HG03135 (cell line): Measurements from ENCODE around the gene TMEM132D.
"Not testable (repeated sequence)": the region's sequence is repeated elsewhere in the genome, so short reads cannot be mapped to it uniquely, and the experiment has no call there.

Experiments
- ATAC-seq: cut with Tn5 transposase; IDR thresholded peaks from one replicate; pipeline ENCODE4 v1.9.1; 2021; ENCODE audit warnings: mild to moderate bottlenecking, moderate library complexity; ENCODE audit not compliant: unreplicated experiment

Gene TMEM132D

DNA sequence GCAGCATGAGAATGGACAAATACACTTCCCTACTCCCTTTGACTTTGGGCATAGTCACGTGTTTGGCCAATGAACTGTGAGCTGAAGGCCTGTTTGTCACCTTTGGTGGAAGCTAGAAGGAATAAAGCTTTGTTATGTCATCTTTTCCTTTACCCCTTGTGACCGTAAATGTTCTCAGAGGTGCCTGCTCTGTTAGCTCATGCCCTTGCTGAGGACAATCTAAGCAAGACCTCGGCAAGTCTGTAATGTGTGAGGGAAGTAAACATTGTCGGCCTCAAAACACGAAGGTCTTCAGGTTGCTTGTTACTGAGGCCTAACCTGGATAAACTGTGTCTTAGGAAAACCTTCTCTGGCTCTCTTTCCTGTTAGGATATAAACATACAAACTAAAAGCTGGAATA, 354.2 kb downstream of the TMEM132D start:
- no peak for ATAC-seq

GRCh38 chr12:129549020-129549419, 354.8 kb downstream of the TMEM132D start:
- not testable (repeated sequence) for ATAC-seq

GRCh38 chr12:129544716-129545115, 359.1 kb downstream of the TMEM132D start:
- ATAC-seq, result no peak

GRCh38 chr12:129540954-129541353, 362.9 kb downstream of the TMEM132D start:
- no peak for ATAC-seq

- ATAC-seq, result no peak
Measured at GRCh38 chr12:129540249-129540648, 363.6 kb downstream of the TMEM132D start.

- ATAC-seq, result not testable (repeated sequence)
Measured at GRCh38 chr12:129538724-129539335, 365.0 kb downstream of the TMEM132D start.

GRCh38 chr12:129538137-129538536, 365.7 kb downstream of the TMEM132D start:
- no peak for ATAC-seq

DNA sequence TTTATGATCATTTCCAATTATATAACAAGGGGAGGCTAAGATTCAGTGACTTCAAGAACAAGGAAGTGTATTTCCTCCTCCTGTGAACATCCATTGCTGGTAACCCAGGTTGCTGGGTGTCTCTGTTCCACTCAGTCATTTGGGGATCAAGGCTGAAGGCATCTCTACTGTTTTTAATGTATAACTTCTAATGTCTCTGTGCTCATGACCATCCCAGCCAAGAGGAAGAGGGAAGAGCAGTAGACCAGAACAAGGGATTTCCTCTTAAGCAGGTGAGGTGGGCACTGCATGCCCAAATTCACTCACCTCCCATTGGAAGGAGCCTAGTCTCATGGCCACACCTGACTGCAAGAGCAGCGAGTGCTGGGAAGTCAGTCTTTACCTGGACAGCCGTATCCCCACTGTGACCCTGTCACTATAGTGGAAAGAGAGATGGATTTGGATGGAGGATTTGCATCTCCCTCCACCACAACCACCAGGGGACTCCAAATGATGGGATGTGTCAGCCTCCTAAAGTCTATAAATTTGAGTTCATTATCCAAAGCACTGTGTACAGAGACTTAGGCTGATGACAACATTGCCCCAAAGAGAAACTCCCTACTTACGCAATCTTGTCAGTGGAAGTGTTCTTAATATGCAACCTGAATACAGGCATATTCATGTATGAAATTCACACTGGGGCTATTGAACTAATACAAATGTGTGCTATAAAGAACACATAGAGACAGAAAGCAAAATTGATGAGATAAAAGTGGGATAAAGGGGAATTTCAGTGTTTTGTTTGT, 368.7 kb downstream of the TMEM132D start:
- no peak for ATAC-seq

DNA sequence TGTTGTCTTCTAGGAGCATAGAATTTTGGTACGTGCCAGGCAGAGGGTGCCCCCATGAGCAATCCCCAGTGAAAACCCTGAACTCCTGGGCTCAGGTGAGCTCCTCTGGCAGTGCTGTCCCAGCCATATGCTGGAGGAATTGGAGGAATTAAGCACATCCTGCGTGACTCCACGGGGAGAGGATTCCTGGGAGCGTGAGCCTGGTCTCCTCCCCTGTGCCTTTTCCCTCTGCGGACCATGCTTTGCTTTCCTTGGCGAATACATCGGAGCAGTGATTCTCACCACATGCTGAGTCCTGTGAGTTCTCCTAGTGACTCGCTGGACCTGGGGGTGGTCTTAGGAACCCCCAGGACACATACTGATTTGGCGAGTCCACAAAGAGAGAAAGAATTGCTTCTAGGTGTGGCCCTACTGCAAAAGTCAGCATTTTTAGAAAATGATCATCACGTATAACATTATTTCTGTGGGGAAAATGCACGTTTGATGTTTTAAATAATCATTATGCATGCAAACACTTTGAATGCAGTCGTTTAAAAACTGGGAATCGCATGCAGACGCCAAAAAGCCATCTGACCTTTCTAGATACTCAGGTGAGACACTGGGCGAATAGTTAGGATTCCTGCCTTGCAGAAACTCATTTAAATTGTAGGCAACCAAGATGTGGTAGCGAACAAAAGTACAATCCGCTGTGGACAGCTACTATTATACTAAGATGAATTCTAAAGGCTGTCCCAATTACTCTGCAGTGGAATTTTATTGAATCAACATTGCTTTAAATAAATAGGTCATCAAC, 370.9 kb downstream of the TMEM132D start:
- no peak for ATAC-seq

DNA sequence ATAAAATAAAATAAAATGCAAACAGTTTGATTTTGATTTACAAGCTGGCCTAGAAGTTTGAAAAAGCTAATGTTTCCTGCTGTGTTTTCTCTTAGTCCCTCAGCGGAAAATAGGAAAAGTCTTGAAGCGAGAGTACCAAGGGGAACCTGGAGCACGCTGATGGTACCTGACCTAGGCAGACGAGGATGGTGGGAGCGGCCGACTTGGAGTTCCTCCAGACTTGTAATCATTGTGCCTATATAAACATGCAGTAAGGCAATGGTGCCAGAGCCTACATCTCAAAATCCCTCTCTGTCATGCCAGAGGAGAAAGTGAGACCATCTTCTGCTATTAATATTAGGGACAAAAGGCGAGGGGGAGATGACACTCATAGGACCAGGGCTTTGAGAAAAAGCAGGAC, 371.7 kb downstream of the TMEM132D start:
- ATAC-seq, result no peak

GRCh38 chr12:129530984-129531383, 372.8 kb downstream of the TMEM132D start:
- no peak for ATAC-seq

GRCh38 chr12:129530517-129530916, 373.3 kb downstream of the TMEM132D start:
- ATAC-seq, result no peak

DNA sequence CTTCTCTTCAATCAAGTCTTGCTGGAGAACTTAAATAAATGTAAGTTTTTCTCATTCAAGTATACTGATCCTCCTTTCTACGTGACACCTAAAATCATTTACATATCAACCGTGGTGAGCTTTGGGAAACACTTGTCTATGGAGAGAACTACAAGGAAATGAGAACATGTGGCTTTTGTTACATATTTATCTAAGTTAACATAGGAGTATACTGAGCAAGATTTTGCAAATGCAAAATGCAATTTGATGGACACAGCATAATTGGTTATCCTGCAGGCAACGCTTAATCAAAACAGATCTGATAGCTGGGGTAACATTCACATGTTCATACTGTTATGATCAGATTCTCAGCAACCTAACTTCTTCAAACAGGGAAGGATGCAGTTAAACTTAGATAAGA, 376.3 kb downstream of the TMEM132D start:
- no peak for ATAC-seq

- no peak for ATAC-seq
Measured at GRCh38 chr12:129523621-129524020, 380.2 kb downstream of the TMEM132D start.

DNA sequence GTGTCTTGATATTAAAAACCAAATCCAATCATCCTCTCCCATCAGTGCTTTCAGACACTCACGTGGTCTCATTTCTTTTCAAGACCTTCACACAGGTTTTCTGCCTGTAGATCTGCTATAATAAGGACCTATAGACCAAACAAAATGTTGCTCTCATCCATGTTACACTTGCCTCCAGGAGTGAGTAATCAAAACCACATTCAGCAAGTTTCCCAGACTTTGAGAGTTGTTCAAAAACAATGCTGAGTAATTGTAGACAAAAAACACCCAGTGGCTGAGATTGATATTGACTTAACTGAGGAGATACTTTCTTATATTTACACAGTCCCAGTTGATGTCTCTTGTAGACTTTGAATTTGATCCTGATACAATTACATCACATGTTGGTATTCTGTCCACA, 383.1 kb downstream of the TMEM132D start:
- ATAC-seq, result no peak

GRCh38 chr12:129503802-129504201, 400.0 kb downstream of the TMEM132D start:
- ATAC-seq, result no peak

- ATAC-seq, result no peak
Measured at GRCh38 chr12:129496226-129496625, 407.6 kb downstream of the TMEM132D start.

DNA sequence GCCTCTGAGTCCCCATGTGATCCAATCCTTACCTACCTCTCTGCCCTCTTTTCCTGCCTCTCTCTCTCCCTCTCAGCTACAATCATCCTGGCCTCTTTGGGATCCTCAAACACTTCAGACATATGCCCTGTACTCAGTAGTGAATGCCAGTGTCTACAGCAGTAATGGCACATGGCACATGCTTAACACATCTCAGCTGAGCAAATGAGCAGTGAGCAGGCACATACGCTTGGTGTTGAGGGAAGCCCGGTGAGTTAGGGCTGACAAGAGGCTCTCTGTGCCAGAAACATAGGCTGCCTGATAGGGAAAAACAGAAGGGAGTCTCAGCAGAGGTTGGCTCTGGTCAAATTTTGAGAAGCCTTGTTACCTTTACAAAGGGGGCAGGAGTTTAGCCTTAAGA, 409.1 kb downstream of the TMEM132D start:
- no peak for ATAC-seq

GRCh38 chr12:129494260-129494659, 409.6 kb downstream of the TMEM132D start:
- ATAC-seq, result no peak

DNA sequence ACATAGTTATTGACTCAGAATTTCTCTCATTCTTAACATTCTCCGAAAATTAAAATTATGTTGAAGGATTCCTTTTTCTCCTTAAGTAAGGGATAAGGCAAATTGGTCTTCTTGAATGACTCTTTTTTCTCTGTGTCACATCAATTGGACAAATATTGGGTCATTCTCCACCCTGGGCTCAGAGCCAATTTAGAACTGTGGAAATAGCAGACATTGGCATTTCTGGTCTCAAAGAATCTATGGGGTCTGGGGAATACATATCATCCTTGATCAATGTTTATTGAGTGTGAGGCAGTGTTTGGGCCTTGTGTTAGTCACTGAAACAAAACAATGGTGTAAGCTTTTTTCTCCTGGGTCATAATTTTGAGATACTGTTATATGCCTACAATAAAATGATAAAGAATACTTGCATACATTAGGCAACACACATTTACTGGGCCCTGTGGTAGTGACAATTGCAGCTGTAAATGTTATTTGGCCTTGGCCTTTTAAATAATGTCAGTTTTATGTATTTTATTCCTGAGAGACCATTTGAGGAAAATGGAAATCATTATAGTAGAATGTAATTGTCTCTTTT, 414.6 kb downstream of the TMEM132D start:
- no peak for ATAC-seq

GRCh38 chr12:129486931-129487330, 416.9 kb downstream of the TMEM132D start:
- ATAC-seq, result no peak
